NCI-H146 treated with DMSO at 0.1 percent for 48 hours (cell line): ENCODE measurements around the gene SLC24A3.

Experiments used
- DNase-seq: peaks from one replicate; lab custom pipeline; 2025; ENCODE audit not compliant: unreplicated experiment; lab: John Stamatoyannopoulos, UW

The SLC24A3 gene

GRCh38 chr20:19451231-19451922 is 238.9 kb downstream of the SLC24A3 start:
- DNase-seq: no peak

- DNase-seq: no peak
Measured at GRCh38 chr20:19451923-19452295, 239.5 kb downstream of the SLC24A3 start.

GRCh38 chr20:19453410-19453809 is 241.0 kb downstream of the SLC24A3 start:
- no peak for DNase-seq

- no peak for DNase-seq
Measured at GRCh38 chr20:19453862-19454261, 241.4 kb downstream of the SLC24A3 start.

- DNase-seq: no peak
Measured at GRCh38 chr20:19456595-19457395, 244.4 kb downstream of the SLC24A3 start.

- no peak for DNase-seq
Measured at GRCh38 chr20:19457611-19458010, 245.2 kb downstream of the SLC24A3 start.

GRCh38 chr20:19460386-19460785 is 247.9 kb downstream of the SLC24A3 start:
- no peak for DNase-seq

- DNase-seq: no peak
Measured at GRCh38 chr20:19462491-19462890, 250.0 kb downstream of the SLC24A3 start.

GRCh38 chr20:19463597-19463996 is 251.2 kb downstream of the SLC24A3 start:
- no peak for DNase-seq

GRCh38 chr20:19465536-19465935 is 253.1 kb downstream of the SLC24A3 start:
- DNase-seq: no peak

- no peak for DNase-seq
Measured at GRCh38 chr20:19466206-19466928, 253.9 kb downstream of the SLC24A3 start.

- no peak for DNase-seq
Measured at GRCh38 chr20:19473216-19473921, 260.9 kb downstream of the SLC24A3 start.

- no peak for DNase-seq
Measured at GRCh38 chr20:19473922-19474286, 261.5 kb downstream of the SLC24A3 start.

- no peak for DNase-seq
Measured at GRCh38 chr20:19478320-19478895, 266.0 kb downstream of the SLC24A3 start.

GRCh38 chr20:19482726-19483125 is 270.3 kb downstream of the SLC24A3 start:
- no peak for DNase-seq

GRCh38 chr20:19483309-19483708 is 270.9 kb downstream of the SLC24A3 start:
- DNase-seq: no peak

- no peak for DNase-seq
Measured at GRCh38 chr20:19486446-19486845, 274.0 kb downstream of the SLC24A3 start.

- no peak for DNase-seq
Measured at GRCh38 chr20:19487420-19487819, 275.0 kb downstream of the SLC24A3 start.

- DNase-seq: no peak
Measured at GRCh38 chr20:19491241-19491640, 278.8 kb downstream of the SLC24A3 start.

GRCh38 chr20:19492116-19492515 is 279.7 kb downstream of the SLC24A3 start:
- DNase-seq: no peak
